ENCODE measurements around the gene IL16. TPM values are rescaled to one million over a fixed set of nuclear protein-coding genes. Genes with fewer than 3 reads are reported as not detected.
A peak's percentile ranks its signal among the peaks of the same experiment; 100 is the strongest.

Gene IL16
- total and polyA plus RNA-seq, 9 of the 15 experiments (the other 6 are each of a cell fraction or from before 2014, with no cell fraction given), result 1.4 to 18.8 (median 10.6) TPM

DNA sequence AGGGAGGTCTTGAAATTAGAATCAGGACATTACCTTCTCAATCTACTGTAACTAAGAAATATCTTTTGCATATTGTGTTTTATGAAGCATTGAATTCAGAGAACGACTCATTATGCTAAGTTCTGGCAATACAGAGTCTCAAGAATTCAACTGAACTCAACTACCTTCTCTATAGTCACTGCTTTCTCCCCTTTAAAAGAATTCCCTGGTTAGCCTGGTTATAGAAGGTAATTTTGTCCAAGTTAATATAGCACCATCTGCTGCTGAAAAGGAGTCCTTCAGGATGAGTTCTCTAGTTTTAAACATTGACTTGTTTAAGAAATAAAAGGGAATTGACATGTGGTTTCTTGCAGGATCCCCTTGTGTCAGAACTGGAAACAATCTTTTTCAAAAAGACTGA, 60.2 kb downstream of the IL16 start:
- in situ Hi-C loops (cut with MboI), result no loop called here
- Histone ChIP-seq H3K9ac (ENCODE audit: insufficient read depth in 1 of 2, low read depth in 2 of 2, low read length in 2 of 2) (no peak overlapping the region), H3K9me3 (replicated peaks; ENCODE audit: control insufficient read depth, insufficient read depth, low read depth, low read length) (no peaks in the 10 kb centered on the region), H3K79me2 (ENCODE audit: control insufficient read depth, insufficient read depth, low read length) (no peaks in the 10 kb centered on the region), H3K27ac (ENCODE audit: extremely low read depth, low read depth, low read length) (no peak overlapping the region), H3K36me3 (ENCODE audit: control insufficient read depth, insufficient read depth, low read length) (no peaks in the 10 kb centered on the region), H4K20me1 (replicated peaks; ENCODE audit: control insufficient read depth, insufficient read depth, low read length) (no peaks in the 10 kb centered on the region), H3K4me1 (replicated peaks in 1 of 2; ENCODE audit: control insufficient read depth in 2 of 2, insufficient read depth in 2 of 2, low read length in 2 of 2) (peaks cover 0 to 3% of the 10 kb centered on the region in 2 experiments; a peak in 2 of 5 replicates), H3K27me3 (ENCODE audit: control insufficient read depth in 2 of 2, insufficient read depth in 2 of 2, low read length in 2 of 2) (no peaks in the 10 kb centered on the region), H3K4me2 (ENCODE audit: insufficient read depth, low read length) (no peak overlapping the region), H3K9me1 (ENCODE audit: control insufficient read depth, insufficient read depth, low read length) (no peaks in the 10 kb centered on the region), H3K4me3 (no peak overlapping the region), H2AFZ (ENCODE audit: low read depth, low read length) (no peak overlapping the region)
- no TSS peak for BruUV-seq (replicated peaks)
- CTCF ChIA-PET (ENCODE audit: low intra/inter-chr PET ratio), result interaction anchor here (0.7 to 2.6 kb wide), 5 partner anchors 9 to 463 kb away, joined by 3 to 25 read pairs (median 5); no protein-coding TSS in a partner anchor
- POLR2A ChIA-PET, result no interaction called here
- 15% methylated on average over 1 of the region's 1 CpG for WGBS (ENCODE audit: insufficient coverage, low coverage, missing lambda C conversion rate)
- peak in 2 of 4 experiments; percentile 27 to 30 for DNase-seq (ENCODE audit: extremely low read depth in 1 of 4, low spot score in 3 of 4)
- FAIRE-seq, result no peak
- peak; percentile 78 for ATAC-seq
- intact Hi-C loops (cut with micrococcal nuclease), result loop anchor here (1.0 kb wide), 2 partner anchors 102 to 151 kb away; no protein-coding TSS in a partner anchor
- TF ChIP-seq SMC3 (conservative IDR thresholded peaks at IDR 0.05; ENCODE audit: insufficient read depth, low read depth, low read length), result peak; percentile 55
- 0 out of 2 replicates have a peak, but pooled peaks have one; percentile 20 for TF ChIP-seq FOXA1 (IDR thresholded peaks at IDR 0.05; ENCODE audit: borderline replicate concordance)
- no peak for TF ChIP-seq ZNF586 (CRISPR knock-in tag; conservative IDR thresholded peaks at IDR 0.05)
- no peak for TF ChIP-seq U2AF1 (optimal IDR thresholded peaks at IDR 0.05; ENCODE audit: low read depth, low read length)
- peak; percentile 75 for TF ChIP-seq RAD21 (CRISPR knock-in tag; conservative IDR thresholded peaks at IDR 0.05 in 1 of 2, IDR thresholded peaks at IDR 0.05 in 1 of 2)
- TF ChIP-seq ZNF263 (CRISPR knock-in tag; IDR thresholded peaks at IDR 0.05; ENCODE audit: borderline replicate concordance), result no peak
- TF ChIP-seq, protein P1, sequence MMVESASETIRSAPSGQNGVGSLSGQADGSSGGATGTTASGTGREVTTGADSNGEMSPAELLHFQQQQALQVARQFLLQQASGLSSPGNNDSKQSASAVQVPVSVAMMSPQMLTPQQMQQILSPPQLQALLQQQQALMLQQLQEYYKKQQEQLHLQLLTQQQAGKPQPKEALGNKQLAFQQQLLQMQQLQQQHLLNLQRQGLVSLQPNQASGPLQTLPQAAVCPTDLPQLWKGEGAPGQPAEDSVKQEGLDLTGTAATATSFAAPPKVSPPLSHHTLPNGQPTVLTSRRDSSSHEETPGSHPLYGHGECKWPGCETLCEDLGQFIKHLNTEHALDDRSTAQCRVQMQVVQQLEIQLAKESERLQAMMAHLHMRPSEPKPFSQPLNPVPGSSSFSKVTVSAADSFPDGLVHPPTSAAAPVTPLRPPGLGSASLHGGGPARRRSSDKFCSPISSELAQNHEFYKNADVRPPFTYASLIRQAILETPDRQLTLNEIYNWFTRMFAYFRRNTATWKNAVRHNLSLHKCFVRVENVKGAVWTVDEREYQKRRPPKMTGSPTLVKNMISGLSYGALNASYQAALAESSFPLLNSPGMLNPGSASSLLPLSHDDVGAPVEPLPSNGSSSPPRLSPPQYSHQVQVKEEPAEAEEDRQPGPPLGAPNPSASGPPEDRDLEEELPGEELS (CRISPR knock-in tag; IDR thresholded peaks at IDR 0.05; ENCODE audit: borderline replicate concordance), result no peak
- no peak for TF ChIP-seq NONO (IDR thresholded peaks at IDR 0.05; ENCODE audit: low read depth in 2 of 2, low read length in 1 of 2)
- TF ChIP-seq POLR2B (IDR thresholded peaks at IDR 0.05; ENCODE audit: low read depth, partially characterized antibody), result no peak
- no peak for TF ChIP-seq PCBP1 (IDR thresholded peaks at IDR 0.05; ENCODE audit: low read depth, low read length, poor library complexity, severe bottlenecking)
- TF ChIP-seq RHOXF2B (CRISPR knock-in tag; conservative IDR thresholded peaks at IDR 0.05), result no peak
- no peak for TF ChIP-seq TAF7 (tag; IDR thresholded peaks at IDR 0.05)
- no peak for TF ChIP-seq ETV1 (tag; conservative IDR thresholded peaks at IDR 0.05; ENCODE audit: low read depth)
- TF ChIP-seq SUPT5H (IDR thresholded peaks at IDR 0.05), result no peak
- TF ChIP-seq CBX2 (IDR thresholded peaks at IDR 0.05; ENCODE audit: insufficient read depth, low read length, poor library complexity, severe bottlenecking), result no peak
- TF ChIP-seq ZNF232 (CRISPR knock-in tag; IDR thresholded peaks at IDR 0.05), result no peak
- TF ChIP-seq ZNF561 (CRISPR knock-in tag; conservative IDR thresholded peaks at IDR 0.05), result no peak
- TF ChIP-seq FOXK1 (CRISPR knock-in tag; IDR thresholded peaks at IDR 0.05; ENCODE audit: borderline replicate concordance), result no peak
- TF ChIP-seq, protein P2, sequence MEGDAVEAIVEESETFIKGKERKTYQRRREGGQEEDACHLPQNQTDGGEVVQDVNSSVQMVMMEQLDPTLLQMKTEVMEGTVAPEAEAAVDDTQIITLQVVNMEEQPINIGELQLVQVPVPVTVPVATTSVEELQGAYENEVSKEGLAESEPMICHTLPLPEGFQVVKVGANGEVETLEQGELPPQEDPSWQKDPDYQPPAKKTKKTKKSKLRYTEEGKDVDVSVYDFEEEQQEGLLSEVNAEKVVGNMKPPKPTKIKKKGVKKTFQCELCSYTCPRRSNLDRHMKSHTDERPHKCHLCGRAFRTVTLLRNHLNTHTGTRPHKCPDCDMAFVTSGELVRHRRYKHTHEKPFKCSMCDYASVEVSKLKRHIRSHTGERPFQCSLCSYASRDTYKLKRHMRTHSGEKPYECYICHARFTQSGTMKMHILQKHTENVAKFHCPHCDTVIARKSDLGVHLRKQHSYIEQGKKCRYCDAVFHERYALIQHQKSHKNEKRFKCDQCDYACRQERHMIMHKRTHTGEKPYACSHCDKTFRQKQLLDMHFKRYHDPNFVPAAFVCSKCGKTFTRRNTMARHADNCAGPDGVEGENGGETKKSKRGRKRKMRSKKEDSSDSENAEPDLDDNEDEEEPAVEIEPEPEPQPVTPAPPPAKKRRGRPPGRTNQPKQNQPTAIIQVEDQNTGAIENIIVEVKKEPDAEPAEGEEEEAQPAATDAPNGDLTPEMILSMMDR (IDR thresholded peaks at IDR 0.05 in 2 of 3, conservative IDR thresholded peaks at IDR 0.05 in 1 of 3; ENCODE audit: insufficient read depth in 2 of 3, low read depth in 1 of 3, low read length in 3 of 3), result peak; percentile 40 to 70 (median 41); a peak in 4 of 6 replicates
